Lower lobe of right lung (tissue), 2 donors: ENCODE data around the gene RAB40C. TPM values are rescaled to one million over a fixed set of nuclear protein-coding genes. Genes with fewer than 3 reads are reported as not detected.
A peak's percentile ranks its signal among the peaks of the same experiment; 100 is the strongest.

Experiments
- ATAC-seq, 2 donors: fragments of 200-7000 bp; cut with Tn5 transposase; one replicate each; pipeline ENCODE4 v1.9.1; 2020 to 2022; ENCODE audit warnings: mild to moderate bottlenecking in 2 of 2, moderate library complexity in 2 of 2
- DNase-seq: peaks from one replicate; pipeline ENCODE4 v3.0.0-alpha.2; 2020
- H3K27ac ChIP-seq: fragments of 200-600 bp; one replicate; pipeline ENCODE4 v1.8.0; 2022
- H3K27me3 ChIP-seq: fragments of 200-600 bp; one replicate; pipeline ENCODE4 v1.8.0; 2022; ENCODE audit warnings: low read depth
- H3K36me3 ChIP-seq: fragments of 200-600 bp; one replicate; pipeline ENCODE4 v1.8.0; 2022; ENCODE audit warnings: mild to moderate bottlenecking
- H3K4me1 ChIP-seq: fragments of 200-600 bp; one replicate; pipeline ENCODE4 v1.8.0; 2022
- H3K4me3 ChIP-seq: fragments of 200-600 bp; one replicate; pipeline ENCODE4 v1.8.0; 2022; ENCODE audit warnings: mild to moderate bottlenecking
- H3K9me3 ChIP-seq: fragments of 200-600 bp; one replicate; pipeline ENCODE4 v1.8.0; 2022
- intact Hi-C: fragments of 100-400 bp; cut with DNase I; formaldehyde crosslinking; loops from one replicate; pipeline ENCODE4 v1.11.0; 2022
- total RNA-seq: library from RNA; stranded (reverse); fragmentation: NEBNext Ultra II Directional; extraction: Animal tissue kit (Norgen Biotek cat#: 25700); gene quantifications from one replicate; pipeline ENCODE4 v1.2.1, GENCODE V29; 2021
- TF ChIP-seq, protein P1 (sequence below): fragments of 200-600 bp; IDR thresholded peaks from one replicate; pipeline ENCODE4 v1.8.0; 2022; ENCODE audit warnings: antibody characterized with exemption, mild to moderate bottlenecking
- donor health status: DM: no; HTN: yes; CAD: no; lungs with severe emphysema.

Gene RAB40C
- total RNA-seq, 1 donor from 2014 or later: 40.1 TPM

DNA sequence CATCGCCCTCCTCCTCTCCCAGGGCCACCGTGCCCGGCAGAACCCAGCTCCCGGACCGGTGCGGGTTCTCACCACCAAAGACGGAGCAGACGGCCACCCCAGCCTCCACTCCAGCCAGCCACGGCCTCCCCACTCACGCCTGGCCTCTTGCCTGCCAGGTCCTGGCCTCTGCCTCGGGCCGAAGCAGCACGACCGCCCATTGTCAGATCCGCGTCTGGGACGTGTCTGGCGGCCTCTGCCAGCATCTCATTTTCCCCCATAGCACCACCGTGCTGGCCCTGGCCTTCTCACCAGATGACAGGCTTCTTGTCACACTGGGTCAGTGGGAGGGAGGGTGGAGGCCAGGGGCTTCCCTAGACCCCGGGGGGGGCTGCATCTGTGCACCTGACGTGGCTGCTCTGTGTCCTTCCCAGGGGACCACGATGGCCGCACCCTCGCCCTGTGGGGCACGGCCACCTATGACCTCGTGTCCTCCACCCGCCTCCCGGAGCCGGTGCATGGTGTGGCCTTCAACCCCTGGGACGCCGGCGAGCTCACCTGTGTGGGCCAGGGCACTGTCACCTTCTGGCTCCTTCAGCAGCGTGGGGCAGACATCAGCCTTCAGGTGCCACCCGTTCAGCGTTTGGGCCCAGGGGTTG, 71.4 kb downstream of the RAB40C start:
- intact Hi-C loops: no loop called here
- H3K36me3 ChIP-seq: peaks cover 11% of the 10 kb centered on the region
- peak overlapping the region; percentile 5 for H3K4me3 ChIP-seq
- ATAC-seq (no peak), DNase-seq (no peak)
- H3K27ac ChIP-seq: peak overlapping the region; percentile 64
- TF ChIP-seq, protein P1, sequence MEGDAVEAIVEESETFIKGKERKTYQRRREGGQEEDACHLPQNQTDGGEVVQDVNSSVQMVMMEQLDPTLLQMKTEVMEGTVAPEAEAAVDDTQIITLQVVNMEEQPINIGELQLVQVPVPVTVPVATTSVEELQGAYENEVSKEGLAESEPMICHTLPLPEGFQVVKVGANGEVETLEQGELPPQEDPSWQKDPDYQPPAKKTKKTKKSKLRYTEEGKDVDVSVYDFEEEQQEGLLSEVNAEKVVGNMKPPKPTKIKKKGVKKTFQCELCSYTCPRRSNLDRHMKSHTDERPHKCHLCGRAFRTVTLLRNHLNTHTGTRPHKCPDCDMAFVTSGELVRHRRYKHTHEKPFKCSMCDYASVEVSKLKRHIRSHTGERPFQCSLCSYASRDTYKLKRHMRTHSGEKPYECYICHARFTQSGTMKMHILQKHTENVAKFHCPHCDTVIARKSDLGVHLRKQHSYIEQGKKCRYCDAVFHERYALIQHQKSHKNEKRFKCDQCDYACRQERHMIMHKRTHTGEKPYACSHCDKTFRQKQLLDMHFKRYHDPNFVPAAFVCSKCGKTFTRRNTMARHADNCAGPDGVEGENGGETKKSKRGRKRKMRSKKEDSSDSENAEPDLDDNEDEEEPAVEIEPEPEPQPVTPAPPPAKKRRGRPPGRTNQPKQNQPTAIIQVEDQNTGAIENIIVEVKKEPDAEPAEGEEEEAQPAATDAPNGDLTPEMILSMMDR: no peak
- no peaks in the 10 kb centered on the region for H3K9me3 ChIP-seq
- H3K27me3 ChIP-seq: no peaks in the 10 kb centered on the region
- H3K4me1 ChIP-seq: peaks cover 16% of the 10 kb centered on the region

DNA sequence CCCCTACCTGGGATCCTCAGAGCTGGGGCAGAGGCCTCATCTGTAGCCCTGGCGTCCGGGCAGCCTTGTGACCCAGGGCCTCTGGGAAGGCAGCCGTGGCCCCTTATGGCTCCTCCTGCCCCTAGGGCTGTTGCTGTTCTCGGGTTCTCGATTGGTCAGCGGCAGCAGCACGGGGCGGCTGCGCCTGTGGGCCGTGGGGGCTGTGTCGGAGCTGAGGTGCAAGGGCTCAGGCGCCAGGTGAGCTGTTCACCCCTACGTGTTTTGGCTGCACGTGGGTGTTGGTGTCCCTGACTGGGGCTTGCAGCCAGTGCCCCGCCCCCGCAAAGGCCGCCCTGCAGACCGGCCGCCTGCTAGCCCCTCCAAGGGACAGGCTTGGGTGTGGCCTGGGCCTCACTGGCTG, 72.2 kb downstream of the RAB40C start:
- TF ChIP-seq, protein P1: no peak
- DNase-seq (no peak), ATAC-seq (no peak)
- Histone ChIP-seq H3K27me3 (no peaks in the 10 kb centered on the region), H3K27ac (no peak overlapping the region), H3K9me3 (no peaks in the 10 kb centered on the region), H3K36me3 (peaks cover 11% of the 10 kb centered on the region), H3K4me3 (no peak overlapping the region), H3K4me1 (peaks cover 16% of the 10 kb centered on the region)
- intact Hi-C loops: no loop called here

DNA sequence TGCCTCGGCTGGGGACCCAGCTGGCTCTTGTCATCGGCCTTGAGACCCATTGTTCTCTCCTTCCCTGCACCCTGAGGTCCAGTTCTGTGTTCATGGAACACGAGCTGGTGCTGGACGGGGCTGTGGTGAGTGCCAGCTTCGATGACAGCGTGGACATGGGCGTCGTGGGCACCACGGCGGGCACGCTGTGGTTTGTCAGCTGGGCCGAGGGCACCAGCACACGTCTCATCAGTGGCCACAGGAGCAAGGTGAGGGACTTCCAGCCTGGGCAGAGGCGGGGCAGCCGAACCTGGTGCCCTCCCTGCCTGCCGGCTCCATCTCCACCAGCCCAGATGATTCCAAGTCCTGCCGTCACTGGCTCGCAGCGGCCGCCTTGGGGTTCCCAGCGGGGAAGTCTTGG, 72.7 kb downstream of the RAB40C start:
- Histone ChIP-seq H3K27me3 (no peaks in the 10 kb centered on the region), H3K36me3 (peaks cover 11% of the 10 kb centered on the region), H3K4me3 (no peak overlapping the region), H3K9me3 (no peaks in the 10 kb centered on the region), H3K4me1 (peaks cover 22% of the 10 kb centered on the region), H3K27ac (no peak overlapping the region)
- TF ChIP-seq, protein P1: no peak
- DNase-seq: no peak
- no peak for ATAC-seq
- intact Hi-C loops: no loop called here

DNA sequence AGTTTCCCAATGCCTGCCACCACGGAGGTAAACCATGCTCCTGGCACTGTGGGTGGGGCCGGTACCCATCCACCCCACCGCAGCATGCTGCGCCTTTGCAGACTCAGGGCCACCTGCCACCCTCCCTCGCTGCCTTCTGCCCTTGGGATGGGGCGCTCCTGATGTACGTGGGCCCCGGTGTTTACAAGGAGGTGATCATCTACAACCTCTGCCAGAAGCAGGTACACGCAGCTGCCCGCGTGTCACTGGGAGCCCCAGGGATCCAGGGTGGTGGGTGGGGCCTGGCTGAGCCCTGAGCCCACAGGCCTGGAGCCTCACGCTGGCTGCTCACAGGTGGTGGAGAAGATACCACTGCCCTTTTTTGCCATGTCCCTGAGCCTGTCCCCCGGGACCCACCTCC, 76.7 kb downstream of the RAB40C start:
- no peak overlapping the region for H3K27ac ChIP-seq
- H3K27me3 ChIP-seq: no peaks in the 10 kb centered on the region
- DNase-seq (no peak), ATAC-seq (no peak)
- H3K9me3 ChIP-seq: no peaks in the 10 kb centered on the region
- intact Hi-C loops: no loop called here
- H3K4me1 ChIP-seq: peaks cover 20% of the 10 kb centered on the region
- peaks cover 24% of the 10 kb centered on the region for H3K36me3 ChIP-seq
- TF ChIP-seq, protein P1: no peak
- no peak overlapping the region for H3K4me3 ChIP-seq

DNA sequence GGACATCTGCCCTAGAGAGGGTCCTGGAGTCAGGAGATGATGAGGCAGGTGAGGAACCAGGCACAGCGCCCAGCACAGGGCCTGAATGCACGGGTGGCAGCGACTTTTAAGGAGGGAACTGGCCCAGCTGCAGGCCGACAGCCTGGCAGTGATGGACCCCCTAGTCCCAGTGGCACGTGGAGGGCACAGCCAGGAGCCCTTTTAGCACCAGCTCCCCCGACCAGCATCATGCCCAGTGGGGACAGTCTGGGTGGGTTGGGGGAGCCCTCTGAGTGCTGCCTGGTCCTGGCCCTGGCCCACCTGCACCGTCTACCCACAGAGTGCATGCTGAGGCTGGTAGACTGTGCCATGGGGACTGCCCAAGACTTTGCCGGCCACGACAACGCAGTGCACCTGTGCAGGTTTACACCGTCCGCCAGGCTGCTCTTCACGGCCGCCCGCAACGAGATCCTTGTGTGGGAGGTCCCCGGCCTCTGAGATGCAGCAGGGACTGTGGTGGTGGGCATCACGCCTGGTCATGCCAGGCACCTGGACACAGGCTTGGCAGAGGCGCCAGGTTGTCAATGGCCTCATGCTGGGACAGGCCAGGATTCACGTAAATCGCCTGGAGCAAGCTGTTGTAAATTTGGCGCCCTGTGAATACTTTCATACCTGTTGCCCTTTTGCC, 77.4 kb downstream of the RAB40C start:
- no peak for DNase-seq
- H3K27me3 ChIP-seq: no peaks in the 10 kb centered on the region
- H3K9me3 ChIP-seq: no peaks in the 10 kb centered on the region
- intact Hi-C loops: no loop called here
- ATAC-seq: no peak
- peak overlapping the region; percentile 96 for H3K4me3 ChIP-seq
- TF ChIP-seq, protein P1: no peak
- peaks cover 31% of the 10 kb centered on the region for H3K36me3 ChIP-seq
- peak overlapping the region; percentile 87 for H3K27ac ChIP-seq
- H3K4me1 ChIP-seq: peaks cover 18% of the 10 kb centered on the region
